PC-3 (cell line): ENCODE data around the gene KRTAP12-1. TPM values are rescaled to one million over a fixed set of nuclear protein-coding genes. Genes with fewer than 3 reads are reported as not detected.
"Not testable (repeated sequence)": the region's sequence is repeated elsewhere in the genome, so short reads cannot be mapped to it uniquely, and the experiment has no call there.

Source experiments
- ATAC-seq: fragments of 200-7000 bp; cut with Tn5 transposase; 2 replicates; pipeline ENCODE4 v1.9.1; 2020; ENCODE audit warnings: mild to moderate bottlenecking, moderate library complexity
- BruUV-seq: library from RNA; stranded (reverse); fragments of 400-500 nt; replicated peaks from 2 replicates; lab custom pipeline; 2021; lab: Mats Ljungman, UMichigan
- CTCF ChIA-PET: fragments of 300-600 bp; sonication (Branson Sonifier 250); formaldehyde crosslinking; loops from one replicate; lab custom pipeline; 2022; ENCODE audit warnings: antibody characterized with exemption; lab: Charles Lee
- POLR2A ChIA-PET: fragments of 300-600 bp; sonication (Branson Sonifier 250); formaldehyde crosslinking; loops from one replicate; lab custom pipeline; 2022; ENCODE audit warnings: antibody characterized with exemption; ENCODE audit not compliant: unreplicated experiment; lab: Charles Lee
- DNase-seq: peaks from one replicate; pipeline ENCODE4 v3.0.0-alpha.2; 2015
- H2AFZ ChIP-seq: fragments of 300-600 bp; sonication (generic); 2 replicates; pipeline ENCODE4 v1.6.0; 2016; ENCODE audit warnings: antibody characterized with exemption, low read length
- H3F3A ChIP-seq: fragments of 300-600 bp; sonication (generic); one replicate; pipeline ENCODE4 v1.6.0; 2017; ENCODE audit warnings: antibody characterized with exemption, low read length, control low read depth, mild to moderate bottlenecking; ENCODE audit not compliant: unreplicated experiment
- H3K27ac ChIP-seq: fragments of 300-600 bp; sonication (generic); 2 replicates; pipeline ENCODE4 v1.5.1; 2016; ENCODE audit warnings: mild to moderate bottlenecking, low read length
- H3K27me3 ChIP-seq: fragments of 300-600 bp; sonication (generic); 2 replicates; pipeline ENCODE4 v1.6.1; 2016; ENCODE audit warnings: low read length, mixed read lengths
- H3K36me3 ChIP-seq: fragments of 300-600 bp; sonication (generic); 2 replicates; pipeline ENCODE4 v1.6.1; 2016; ENCODE audit warnings: low read depth, mixed run types, low read length, mixed read lengths
- H3K4me1 ChIP-seq: fragments of 300-600 bp; sonication (generic); 2 replicates; pipeline ENCODE4 v1.5.1; 2016; ENCODE audit warnings: low read length; ENCODE audit not compliant: insufficient read depth
- H3K4me2 ChIP-seq: fragments of 300-600 bp; sonication (generic); 2 replicates; pipeline ENCODE4 v1.6.0; 2016; ENCODE audit warnings: low read length
- H3K4me3 ChIP-seq: fragments of 300-600 bp; sonication (generic); 2 replicates; pipeline ENCODE4 v1.5.1; 2016; ENCODE audit warnings: mild to moderate bottlenecking, low read length, mixed read lengths
- H3K79me2 ChIP-seq: fragments of 300-600 bp; sonication (generic); 2 replicates; pipeline ENCODE4 v1.6.1; 2017; ENCODE audit warnings: low read length, mixed read lengths
- H3K9ac ChIP-seq: fragments of 300-600 bp; sonication (generic); 2 replicates; pipeline ENCODE4 v1.6.0; 2016; ENCODE audit warnings: mild to moderate bottlenecking, low read length
- H3K9me2 ChIP-seq: fragments of 300-600 bp; sonication (generic); replicated peaks from 2 replicates; pipeline ENCODE4 v1.6.1; 2016; ENCODE audit warnings: mixed run types, low read length, mixed read lengths
- H3K9me3 ChIP-seq: fragments of 300-600 bp; sonication (generic); 2 replicates; pipeline ENCODE4 v1.6.1; 2016; ENCODE audit warnings: low read length, mixed read lengths
- H4K20me1 ChIP-seq: fragments of 300-600 bp; sonication (generic); 2 replicates; pipeline ENCODE4 v1.6.1; 2016; ENCODE audit warnings: low read length, mixed read lengths
- EZH2 ChIP-seq: fragments of 300-600 bp; sonication (generic); IDR thresholded peaks from one replicate; pipeline ENCODE4 v1.6.1; 2017; ENCODE audit warnings: antibody characterized with exemption, mild to moderate bottlenecking, low read length; ENCODE audit not compliant: unreplicated experiment
- EZH2phosphoT487 ChIP-seq: fragments of 300-600 bp; sonication (generic); IDR thresholded peaks from 2 replicates; pipeline ENCODE4 v1.6.1; 2018; ENCODE audit warnings: mild to moderate bottlenecking, antibody characterized with exemption, low read length, borderline replicate concordance
- intact Hi-C: fragments of 100-400 bp; cut with micrococcal nuclease; formaldehyde crosslinking; loops from 2 replicates; pipeline ENCODE4 v1.9.0; 2023
- total RNA-seq: library from RNA; depleted of rRNA; stranded (reverse); fragments of >200 nt; gene quantifications from 2 replicates; pipeline ENCODE4 v1.2.3, GENCODE V29; 2014
- TF ChIP-seq, protein P1 (sequence below): fragments of 300-600 bp; sonication (generic); conservative IDR thresholded peaks from 2 replicates; pipeline ENCODE4 v1.5.1; 2017; ENCODE audit warnings: antibody characterized with exemption, low read depth, mild to moderate bottlenecking, low read length

The KRTAP12-1 gene
- total RNA-seq, 1 experiment from 2014 or later, result 0.62 TPM

DNA sequence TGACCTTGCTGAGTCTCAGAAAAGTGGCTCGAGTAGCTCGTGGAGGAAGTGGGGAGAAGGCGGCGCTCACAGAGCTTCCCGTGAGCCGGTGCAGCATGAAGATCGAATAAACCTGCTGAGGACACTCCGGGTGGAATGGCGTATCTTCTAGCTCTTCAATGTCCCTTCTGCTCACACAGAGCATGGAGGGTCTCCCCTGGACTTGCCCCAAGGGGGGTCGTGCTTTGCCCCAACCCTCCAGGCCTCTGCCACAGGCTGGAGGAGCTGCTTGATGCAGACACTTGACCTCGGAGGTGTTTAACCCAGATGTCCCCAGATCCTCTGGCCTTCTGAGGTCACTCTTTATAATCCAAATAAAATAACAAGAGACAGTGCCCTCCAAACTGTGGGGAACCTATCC is 12.8 kb upstream of the KRTAP12-1 start:
- Histone ChIP-seq H4K20me1 (no peaks in the 10 kb centered on the region), H3K4me1 (no peaks in the 10 kb centered on the region), H3K36me3 (no peaks in the 10 kb centered on the region), H3K4me3 (no peak overlapping the region), H3K27me3 (no peaks in the 10 kb centered on the region), H3K79me2 (no peaks in the 10 kb centered on the region), H3K9me3 (peaks cover 17% of the 10 kb centered on the region), H3K4me2 (no peak overlapping the region), H2AFZ (no peak overlapping the region), H3K9me2 (no peaks in the 10 kb centered on the region), H3F3A (no peaks in the 10 kb centered on the region), H3K9ac (no peak overlapping the region), H3K27ac (no peak overlapping the region)
- POLR2A ChIA-PET, result no interaction called here
- DNase-seq (no peak), ATAC-seq (no peak)
- no TSS peak for BruUV-seq
- CTCF ChIA-PET, result no interaction called here
- intact Hi-C loops, result no loop called here
- TF ChIP-seq EZH2, result no peak
- no peak for TF ChIP-seq EZH2phosphoT487
- TF ChIP-seq, protein P1, sequence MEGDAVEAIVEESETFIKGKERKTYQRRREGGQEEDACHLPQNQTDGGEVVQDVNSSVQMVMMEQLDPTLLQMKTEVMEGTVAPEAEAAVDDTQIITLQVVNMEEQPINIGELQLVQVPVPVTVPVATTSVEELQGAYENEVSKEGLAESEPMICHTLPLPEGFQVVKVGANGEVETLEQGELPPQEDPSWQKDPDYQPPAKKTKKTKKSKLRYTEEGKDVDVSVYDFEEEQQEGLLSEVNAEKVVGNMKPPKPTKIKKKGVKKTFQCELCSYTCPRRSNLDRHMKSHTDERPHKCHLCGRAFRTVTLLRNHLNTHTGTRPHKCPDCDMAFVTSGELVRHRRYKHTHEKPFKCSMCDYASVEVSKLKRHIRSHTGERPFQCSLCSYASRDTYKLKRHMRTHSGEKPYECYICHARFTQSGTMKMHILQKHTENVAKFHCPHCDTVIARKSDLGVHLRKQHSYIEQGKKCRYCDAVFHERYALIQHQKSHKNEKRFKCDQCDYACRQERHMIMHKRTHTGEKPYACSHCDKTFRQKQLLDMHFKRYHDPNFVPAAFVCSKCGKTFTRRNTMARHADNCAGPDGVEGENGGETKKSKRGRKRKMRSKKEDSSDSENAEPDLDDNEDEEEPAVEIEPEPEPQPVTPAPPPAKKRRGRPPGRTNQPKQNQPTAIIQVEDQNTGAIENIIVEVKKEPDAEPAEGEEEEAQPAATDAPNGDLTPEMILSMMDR, result no peak

DNA sequence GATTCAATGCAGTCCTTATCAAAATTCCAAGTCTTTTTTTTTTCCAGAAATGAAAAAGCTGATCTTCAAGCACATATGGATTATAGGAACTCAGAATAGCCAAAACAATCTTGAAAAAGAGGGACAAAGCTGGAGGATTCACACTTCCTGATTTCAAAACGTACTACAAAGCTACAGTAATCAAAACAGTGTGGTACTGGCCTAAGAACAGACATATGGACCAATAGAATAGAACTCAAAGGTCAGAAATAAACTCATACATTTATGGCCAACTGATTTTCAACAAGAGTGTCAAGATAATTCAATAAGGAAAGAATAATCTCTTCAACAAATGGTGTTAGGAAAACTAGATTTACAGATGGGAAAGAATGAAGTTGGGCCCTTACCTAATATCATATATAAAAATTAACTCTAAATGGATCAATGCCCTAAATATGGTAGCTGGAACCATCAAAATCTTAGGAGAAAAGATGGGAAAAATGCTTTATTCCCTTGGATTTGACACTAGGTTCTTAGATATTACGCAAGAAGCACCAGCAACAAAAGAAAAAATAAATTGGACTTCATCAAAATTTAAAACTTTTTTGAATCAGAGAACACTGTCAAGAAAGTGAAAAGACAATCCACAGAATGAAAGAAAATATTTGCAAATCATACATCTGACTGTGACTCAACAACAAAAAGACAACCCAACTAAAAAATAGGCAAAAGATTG is 11.0 kb upstream of the KRTAP12-1 start:
- Histone ChIP-seq H3K27ac (no peak overlapping the region), H3K27me3 (no peaks in the 10 kb centered on the region), H3K9ac (no peak overlapping the region), H3K4me3 (no peak overlapping the region), H2AFZ (no peak overlapping the region), H3K36me3 (no peaks in the 10 kb centered on the region), H4K20me1 (no peaks in the 10 kb centered on the region), H3F3A (no peaks in the 10 kb centered on the region), H3K79me2 (no peaks in the 10 kb centered on the region), H3K9me3 (peaks cover 17% of the 10 kb centered on the region), H3K4me2 (no peak overlapping the region), H3K4me1 (no peaks in the 10 kb centered on the region), H3K9me2 (no peaks in the 10 kb centered on the region)
- DNase-seq, result no peak
- intact Hi-C loops, result loop anchor here (1.0 kb wide), 1 partner anchor 97 kb away; no protein-coding TSS in a partner anchor
- TF ChIP-seq EZH2 (no peak), EZH2phosphoT487 (no peak)
- TF ChIP-seq, protein P1, result no peak
- no TSS peak for BruUV-seq
- POLR2A ChIA-PET, result no interaction called here
- CTCF ChIA-PET, result no interaction called here
- ATAC-seq, result no peak

DNA sequence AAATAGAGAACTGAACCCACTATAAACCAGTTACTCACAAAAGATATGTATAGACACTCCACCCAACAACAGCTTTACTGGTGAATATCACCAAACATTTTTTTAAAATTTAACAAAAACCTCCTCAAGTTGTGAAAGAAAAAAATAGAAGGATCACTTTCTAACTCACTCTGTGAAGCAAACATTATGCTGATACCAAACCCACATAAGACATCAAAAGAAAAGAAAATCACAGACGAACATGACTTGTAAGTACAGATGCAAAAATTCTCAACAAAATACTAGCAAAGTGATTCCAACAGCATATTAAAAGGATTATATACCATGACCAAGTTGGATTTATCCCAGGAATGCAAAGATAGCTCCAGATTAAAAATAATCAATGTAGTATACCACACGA is 9.7 kb upstream of the KRTAP12-1 start:
- ATAC-seq (no peak), DNase-seq (no peak)
- H3K36me3 ChIP-seq, result no peaks in the 10 kb centered on the region
- H3K79me2 ChIP-seq, result no peaks in the 10 kb centered on the region
- no peak overlapping the region for H3K9ac ChIP-seq
- H3F3A ChIP-seq, result no peaks in the 10 kb centered on the region
- peaks cover 17% of the 10 kb centered on the region for H3K9me3 ChIP-seq
- no peak overlapping the region for H3K4me3 ChIP-seq
- H4K20me1 ChIP-seq, result no peaks in the 10 kb centered on the region
- no peaks in the 10 kb centered on the region for H3K27me3 ChIP-seq
- intact Hi-C loops, result no loop called here
- H3K9me2 ChIP-seq, result no peaks in the 10 kb centered on the region
- CTCF ChIA-PET, result no interaction called here
- no peak overlapping the region for H3K4me2 ChIP-seq
- TF ChIP-seq EZH2, result no peak
- TF ChIP-seq, protein P1, result no peak
- no peak for TF ChIP-seq EZH2phosphoT487
- H3K4me1 ChIP-seq, result no peaks in the 10 kb centered on the region
- POLR2A ChIA-PET, result interaction anchor here (0.8 kb wide), 1 partner anchor 139 kb away, joined by 5 read pairs; no protein-coding TSS in a partner anchor
- no TSS peak for BruUV-seq
- no peak overlapping the region for H2AFZ ChIP-seq
- no peak overlapping the region for H3K27ac ChIP-seq

DNA sequence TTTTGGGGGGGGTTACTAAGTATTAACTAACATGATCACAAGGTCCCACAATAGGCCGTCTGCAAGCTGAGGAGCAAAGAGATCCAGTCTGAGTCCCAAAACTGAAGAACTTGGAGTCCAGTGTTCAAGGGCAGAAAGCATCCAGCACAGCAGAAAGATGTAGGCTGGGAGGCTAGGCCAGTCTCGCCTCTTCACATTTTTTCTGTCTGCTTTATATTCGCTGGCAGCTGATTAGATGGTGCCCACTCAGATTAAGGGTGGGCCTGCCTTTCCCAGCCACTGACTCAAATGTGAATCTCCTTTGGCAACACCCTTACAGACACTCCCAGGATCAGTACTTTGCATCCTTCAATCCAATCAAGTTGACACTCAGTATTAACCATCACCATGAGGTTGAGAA is 7.8 kb upstream of the KRTAP12-1 start:
- ATAC-seq, CTCF ChIA-PET, H3K27me3 ChIP-seq: not testable (repeated sequence)

More for the DNA sequence above, 7.8 kb upstream of the KRTAP12-1 start:
- H3F3A ChIP-seq, H3K4me3 ChIP-seq, BruUV-seq, H3K4me1 ChIP-seq, POLR2A ChIA-PET, H3K9ac ChIP-seq, H4K20me1 ChIP-seq, DNase-seq, H3K36me3 ChIP-seq, intact Hi-C loops, H3K9me2 ChIP-seq, H3K4me2 ChIP-seq, H3K79me2 ChIP-seq, H3K27ac ChIP-seq, H2AFZ ChIP-seq: not testable (repeated sequence)
- peaks cover 17% of the 10 kb centered on the region for H3K9me3 ChIP-seq
